HFFc6 (cell line): Measurements from ENCODE around the gene FBN1. TPM values are rescaled to one million over a fixed set of nuclear protein-coding genes. Genes with fewer than 3 reads are reported as not detected.

ENCODE experiments used
- DNase-seq: peaks from one replicate; pipeline ENCODE4 v3.0.0-alpha.2; 2018
- H3K27ac Mint-ChIP-seq: 2 replicates; pipeline ENCODE4 v1.8.0; 2020; ENCODE audit warnings: mild to moderate bottlenecking, mixed read lengths
- H3K27me3 Mint-ChIP-seq: 2 replicates; pipeline ENCODE4 v1.8.0; 2021; ENCODE audit warnings: mild to moderate bottlenecking, moderate library complexity, mixed read lengths; ENCODE audit not compliant: insufficient read depth
- H3K36me3 Mint-ChIP-seq: 2 replicates; pipeline ENCODE4 v1.8.0; 2021; ENCODE audit warnings: low read depth, mixed read lengths
- H3K4me1 Mint-ChIP-seq: 2 replicates; pipeline ENCODE4 v1.8.0; 2020; ENCODE audit warnings: low read depth, mixed read lengths
- H3K4me3 Mint-ChIP-seq: 2 replicates; pipeline ENCODE4 v1.8.0; 2020; ENCODE audit warnings: mild to moderate bottlenecking, moderate library complexity, mixed read lengths
- H3K9me3 Mint-ChIP-seq: 2 replicates; pipeline ENCODE4 v1.8.0; 2020; ENCODE audit warnings: mild to moderate bottlenecking, mixed read lengths
- total RNA-seq, 6 experiments: library from RNA; stranded (reverse); fragmentation: NEBNext Ultra II Directional; extraction: Animal tissue kit (Norgen Biotek cat#: 25700); gene quantifications; 2 replicates in 1 of 6; 3 replicates in 5 of 6; pipeline ENCODE4 v1.2.3, GENCODE V29; 2021
- TF ChIP-seq, protein P1 (sequence below): fragments of 200-600 bp; sonication (generic); IDR thresholded peaks from 2 replicates; pipeline ENCODE4 v1.5.0; 2021; ENCODE audit warnings: antibody characterized with exemption, mild to moderate bottlenecking

FBN1 gene
- total RNA-seq, 6 experiments from 2014 or later, result 584 to 754 (median 609) TPM

DNA sequence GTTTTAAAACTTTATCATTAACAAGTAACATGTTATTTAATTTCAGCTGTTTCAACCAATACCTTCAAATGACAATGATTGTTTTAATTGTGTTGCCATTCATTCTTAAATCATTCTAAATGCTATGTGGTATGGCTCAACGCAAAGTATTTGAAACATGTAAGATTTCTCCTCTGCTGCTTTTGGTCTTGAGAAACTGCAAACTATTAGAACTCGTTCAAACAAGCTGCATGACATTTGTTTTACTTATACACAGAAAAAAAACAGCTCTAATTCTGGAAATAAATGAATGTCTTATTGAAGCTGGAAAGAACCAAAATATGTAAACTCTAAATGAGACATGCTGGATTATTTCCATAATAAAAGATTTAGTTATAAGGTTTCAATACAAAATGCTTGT, 29.3 kb downstream of the FBN1 start:
- Mint-ChIP-seq H3K36me3 (peaks cover 81% of the 10 kb centered on the region), H3K27ac (peak overlapping the region; percentile 47), H3K27me3 (peaks cover 4% of the 10 kb centered on the region), H3K9me3 (no peaks in the 10 kb centered on the region), H3K4me3 (no peak overlapping the region), H3K4me1 (peaks cover 93% of the 10 kb centered on the region)
- TF ChIP-seq, protein P1, sequence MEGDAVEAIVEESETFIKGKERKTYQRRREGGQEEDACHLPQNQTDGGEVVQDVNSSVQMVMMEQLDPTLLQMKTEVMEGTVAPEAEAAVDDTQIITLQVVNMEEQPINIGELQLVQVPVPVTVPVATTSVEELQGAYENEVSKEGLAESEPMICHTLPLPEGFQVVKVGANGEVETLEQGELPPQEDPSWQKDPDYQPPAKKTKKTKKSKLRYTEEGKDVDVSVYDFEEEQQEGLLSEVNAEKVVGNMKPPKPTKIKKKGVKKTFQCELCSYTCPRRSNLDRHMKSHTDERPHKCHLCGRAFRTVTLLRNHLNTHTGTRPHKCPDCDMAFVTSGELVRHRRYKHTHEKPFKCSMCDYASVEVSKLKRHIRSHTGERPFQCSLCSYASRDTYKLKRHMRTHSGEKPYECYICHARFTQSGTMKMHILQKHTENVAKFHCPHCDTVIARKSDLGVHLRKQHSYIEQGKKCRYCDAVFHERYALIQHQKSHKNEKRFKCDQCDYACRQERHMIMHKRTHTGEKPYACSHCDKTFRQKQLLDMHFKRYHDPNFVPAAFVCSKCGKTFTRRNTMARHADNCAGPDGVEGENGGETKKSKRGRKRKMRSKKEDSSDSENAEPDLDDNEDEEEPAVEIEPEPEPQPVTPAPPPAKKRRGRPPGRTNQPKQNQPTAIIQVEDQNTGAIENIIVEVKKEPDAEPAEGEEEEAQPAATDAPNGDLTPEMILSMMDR, result no peak
- no peak for DNase-seq

DNA sequence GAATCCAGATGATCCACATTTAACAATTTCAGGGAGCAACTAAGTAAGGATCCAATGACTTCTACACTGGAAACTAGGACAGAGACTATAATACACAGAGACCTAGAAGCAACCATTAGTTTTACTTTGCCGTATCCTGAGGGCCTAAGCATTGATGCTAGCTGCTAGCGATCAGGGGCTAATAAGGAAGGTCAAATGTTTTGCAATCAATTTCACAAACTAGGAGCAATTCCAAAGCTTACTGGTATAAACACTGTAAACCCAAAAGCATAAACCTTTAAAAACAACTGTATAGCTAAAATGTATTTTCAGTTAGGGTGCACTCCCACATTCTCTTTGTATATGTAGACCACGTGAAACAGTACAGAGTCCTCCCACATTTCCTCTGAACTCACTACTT, 31.5 kb downstream of the FBN1 start:
- TF ChIP-seq, protein P1, result no peak
- no peak for DNase-seq
- Mint-ChIP-seq H3K27me3 (peaks cover 4% of the 10 kb centered on the region), H3K36me3 (peaks cover 80% of the 10 kb centered on the region), H3K4me3 (no peak overlapping the region), H3K4me1 (peaks cover 90% of the 10 kb centered on the region), H3K27ac (peak overlapping the region; percentile 69), H3K9me3 (no peaks in the 10 kb centered on the region)

DNA sequence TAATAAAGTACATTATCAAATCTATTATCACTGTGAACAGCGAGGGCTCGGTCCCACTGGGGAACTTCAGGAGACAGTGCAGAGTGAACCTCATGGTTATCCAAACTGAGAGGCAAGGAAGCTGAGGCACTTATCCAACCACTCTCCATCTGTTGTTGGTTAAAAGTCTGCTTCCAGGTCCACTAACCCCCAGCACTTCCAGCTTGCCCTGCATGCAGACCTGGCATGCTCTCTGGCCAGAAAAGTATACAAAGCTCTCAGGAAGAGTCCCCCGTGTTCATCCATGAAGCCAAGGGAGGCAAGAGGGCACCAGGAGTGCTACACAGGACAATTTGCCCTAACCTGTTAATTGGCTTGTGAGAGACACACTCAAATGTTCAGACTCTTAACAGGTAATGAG, 36.0 kb downstream of the FBN1 start:
- Mint-ChIP-seq H3K27ac (peak overlapping the region; percentile 73), H3K4me1 (peaks cover 83% of the 10 kb centered on the region), H3K27me3 (peaks cover 2% of the 10 kb centered on the region; the same call in 1 of the 2 replicates), H3K9me3 (no peaks in the 10 kb centered on the region), H3K4me3 (peak overlapping the region; percentile 24; the same call in 1 of the 2 replicates), H3K36me3 (peaks cover 81% of the 10 kb centered on the region)
- DNase-seq, result no peak
- TF ChIP-seq, protein P1, result no peak

DNA sequence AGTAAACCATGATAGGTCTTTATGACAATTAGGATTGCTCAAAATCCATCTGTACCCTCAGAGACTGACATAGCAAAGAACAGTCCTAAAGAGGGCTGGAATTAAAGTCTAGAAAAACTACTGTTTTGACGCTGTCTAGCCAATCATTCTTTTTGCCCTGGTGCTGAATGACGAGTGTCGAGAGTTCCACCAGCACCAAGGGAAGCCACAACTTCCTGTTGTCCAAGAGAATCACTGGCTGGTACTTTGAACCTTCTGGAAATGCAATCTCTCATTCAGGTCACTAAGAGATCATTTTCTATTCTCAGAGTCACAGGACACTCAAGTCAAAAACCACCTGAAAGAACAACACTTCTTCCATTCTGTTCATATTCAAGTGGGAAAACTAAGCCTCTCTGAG, 37.7 kb downstream of the FBN1 start:
- H3K4me3 Mint-ChIP-seq, result no peak overlapping the region
- H3K27me3 Mint-ChIP-seq, result no peaks in the 10 kb centered on the region; the same call in 1 of the 2 replicates
- TF ChIP-seq, protein P1, result no peak
- peaks cover 86% of the 10 kb centered on the region for H3K4me1 Mint-ChIP-seq
- no peak for DNase-seq
- H3K36me3 Mint-ChIP-seq, result peaks cover 82% of the 10 kb centered on the region
- H3K9me3 Mint-ChIP-seq, result no peaks in the 10 kb centered on the region
- 0 out of 2 replicates have a peak overlapping the region, but pooled peaks have one; percentile 10 for H3K27ac Mint-ChIP-seq

GRCh38 chr15:48604567-48604966, 40.9 kb downstream of the FBN1 start:
- Mint-ChIP-seq H3K27me3 (peaks cover 2% of the 10 kb centered on the region), H3K4me3 (no peak overlapping the region), H3K36me3 (peaks cover 74% of the 10 kb centered on the region), H3K27ac (peak overlapping the region; percentile 85), H3K4me1 (peaks cover 84% of the 10 kb centered on the region), H3K9me3 (no peaks in the 10 kb centered on the region)
- no peak for DNase-seq
- TF ChIP-seq, protein P1, result no peak

DNA sequence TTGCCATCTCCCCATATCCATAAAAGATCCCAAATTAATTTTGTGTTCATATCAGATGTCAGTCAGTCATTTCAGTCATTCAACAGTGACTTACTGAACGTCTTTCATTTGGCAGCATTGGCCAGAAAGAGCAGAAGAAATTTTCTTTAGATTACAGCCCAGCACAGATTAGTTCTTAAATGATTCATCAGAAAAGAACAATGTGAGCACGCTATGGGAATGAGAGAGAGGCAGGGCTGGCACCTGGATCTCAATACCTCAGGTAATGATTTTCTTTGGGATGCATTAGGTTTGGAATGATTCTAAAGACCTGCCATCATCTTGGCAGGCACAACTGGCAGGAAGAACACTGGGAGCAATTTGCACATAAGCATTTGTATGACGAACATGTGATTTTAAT, 41.6 kb downstream of the FBN1 start:
- H3K4me3 Mint-ChIP-seq, result peak overlapping the region; percentile 39
- peaks cover 72% of the 10 kb centered on the region for H3K36me3 Mint-ChIP-seq
- DNase-seq, result no peak
- TF ChIP-seq, protein P1, result no peak
- peak overlapping the region; percentile 85 for H3K27ac Mint-ChIP-seq
- peaks cover 78% of the 10 kb centered on the region for H3K4me1 Mint-ChIP-seq
- H3K9me3 Mint-ChIP-seq, result no peaks in the 10 kb centered on the region
- peaks cover 2% of the 10 kb centered on the region for H3K27me3 Mint-ChIP-seq
